Ascending aorta (tissue), 2 donors: ENCODE measurements around the gene FAM118B. TPM values are rescaled to one million over a fixed set of nuclear protein-coding genes. Genes with fewer than 3 reads are reported as not detected.

Source experiments
- DNase-seq, 2 donors: peaks; one replicate each; pipeline ENCODE4 v3.0.0-alpha.2; 2019; ENCODE audit warnings: low spot score in 2 of 2
- H3K27ac ChIP-seq, 2 donors: fragments of 200-600 bp; sonication (generic); one replicate each; pipeline ENCODE4 v1.5.1; 2016 to 2017; ENCODE audit warnings: mild to moderate bottlenecking in 1 of 2
- H3K27me3 ChIP-seq: fragments of 200-600 bp; sonication (generic); one replicate; pipeline ENCODE4 v1.5.1; 2017
- H3K36me3 ChIP-seq, 2 donors: fragments of 200-600 bp; sonication (generic); one replicate each; pipeline ENCODE4 v1.5.1; 2016
- H3K4me1 ChIP-seq, 2 donors: fragments of 200-600 bp; sonication (generic); one replicate each; pipeline ENCODE4 v1.5.1; 2016 to 2017; ENCODE audit warnings: mild to moderate bottlenecking in 1 of 2
- H3K4me3 ChIP-seq, 2 donors: fragments of 200-600 bp; sonication (generic); one replicate each; pipeline ENCODE4 v1.5.1; 2016 to 2017; ENCODE audit warnings: mild to moderate bottlenecking in 1 of 2
- H3K9me3 ChIP-seq, 2 donors: fragments of 200-600 bp; sonication (generic); one replicate each; pipeline ENCODE4 v1.5.1; 2016
- intact Hi-C: fragments of 100-400 bp; cut with DNase I; formaldehyde crosslinking; loops from one replicate; pipeline ENCODE4 v1.15.1; 2023
- total RNA-seq: library from RNA; depleted of rRNA; stranded (reverse); fragments of >200 nt; gene quantifications from one replicate; pipeline ENCODE4 v1.1.0, GENCODE V29; 2016
- TF ChIP-seq, protein P1 (sequence below), 3 experiments: fragments of 200-600 bp in 2 of 3; fragments of 450-650 bp in 1 of 3; sonication (generic) in 2 of 3; IDR thresholded peaks; one replicate each; pipeline ENCODE4 v1.5.1; 2016 to 2019; ENCODE audit warnings: antibody characterized with exemption in 3 of 3, mild to moderate bottlenecking in 1 of 3, moderate library complexity in 1 of 3

FAM118B gene
- total RNA-seq, 1 donor from 2014 or later: 14.0 TPM

DNA sequence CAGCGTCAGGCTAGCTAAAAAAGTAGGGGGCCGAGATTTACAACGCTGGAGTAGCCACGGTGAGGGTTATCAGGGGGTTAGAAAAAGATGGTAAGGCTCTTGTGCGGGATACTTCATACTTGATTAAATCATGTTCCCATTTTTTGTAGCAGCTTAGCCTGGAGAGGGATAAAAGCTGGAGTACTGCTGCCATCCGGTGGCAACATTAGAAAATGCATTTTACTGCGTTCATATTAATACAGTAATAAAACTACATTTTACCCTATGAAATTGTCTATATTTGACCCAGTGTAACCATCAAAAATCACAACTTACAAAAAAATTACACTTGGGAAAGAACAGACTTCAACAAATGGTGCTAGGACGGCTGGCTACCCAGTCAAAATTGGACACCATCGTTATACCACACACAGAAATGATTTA lies 17.4 kb upstream of the FAM118B start:
- Histone ChIP-seq H3K4me3 (no peak overlapping the region), H3K9me3 (no peaks in the 10 kb centered on the region), H3K27ac (no peak overlapping the region), H3K27me3 (no peaks in the 10 kb centered on the region), H3K4me1 (no peaks in the 10 kb centered on the region), H3K36me3 (peaks cover 19 to 48% of the 10 kb centered on the region in 2 donors)
- TF ChIP-seq, protein P1, sequence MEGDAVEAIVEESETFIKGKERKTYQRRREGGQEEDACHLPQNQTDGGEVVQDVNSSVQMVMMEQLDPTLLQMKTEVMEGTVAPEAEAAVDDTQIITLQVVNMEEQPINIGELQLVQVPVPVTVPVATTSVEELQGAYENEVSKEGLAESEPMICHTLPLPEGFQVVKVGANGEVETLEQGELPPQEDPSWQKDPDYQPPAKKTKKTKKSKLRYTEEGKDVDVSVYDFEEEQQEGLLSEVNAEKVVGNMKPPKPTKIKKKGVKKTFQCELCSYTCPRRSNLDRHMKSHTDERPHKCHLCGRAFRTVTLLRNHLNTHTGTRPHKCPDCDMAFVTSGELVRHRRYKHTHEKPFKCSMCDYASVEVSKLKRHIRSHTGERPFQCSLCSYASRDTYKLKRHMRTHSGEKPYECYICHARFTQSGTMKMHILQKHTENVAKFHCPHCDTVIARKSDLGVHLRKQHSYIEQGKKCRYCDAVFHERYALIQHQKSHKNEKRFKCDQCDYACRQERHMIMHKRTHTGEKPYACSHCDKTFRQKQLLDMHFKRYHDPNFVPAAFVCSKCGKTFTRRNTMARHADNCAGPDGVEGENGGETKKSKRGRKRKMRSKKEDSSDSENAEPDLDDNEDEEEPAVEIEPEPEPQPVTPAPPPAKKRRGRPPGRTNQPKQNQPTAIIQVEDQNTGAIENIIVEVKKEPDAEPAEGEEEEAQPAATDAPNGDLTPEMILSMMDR (IDR thresholded peaks at IDR 0.05): peak; percentile 57 to 74 (median 61)
- intact Hi-C loops: loop anchor here (1.0 to 5.0 kb wide), 2 partner anchors 252 to 271 kb away; no protein-coding TSS in a partner anchor
- no peak for DNase-seq

GRCh38 chr11:126195119-126195518 lies 16.5 kb upstream of the FAM118B start:
- Histone ChIP-seq H3K27me3 (no peaks in the 10 kb centered on the region), H3K27ac (no peak overlapping the region), H3K9me3 (no peaks in the 10 kb centered on the region), H3K4me1 (no peaks in the 10 kb centered on the region), H3K4me3 (no peak overlapping the region), H3K36me3 (peaks cover 23 to 56% of the 10 kb centered on the region in 2 donors)
- DNase-seq: no peak
- TF ChIP-seq, protein P1 (IDR thresholded peaks at IDR 0.05): no peak
- intact Hi-C loops: no loop called here

DNA sequence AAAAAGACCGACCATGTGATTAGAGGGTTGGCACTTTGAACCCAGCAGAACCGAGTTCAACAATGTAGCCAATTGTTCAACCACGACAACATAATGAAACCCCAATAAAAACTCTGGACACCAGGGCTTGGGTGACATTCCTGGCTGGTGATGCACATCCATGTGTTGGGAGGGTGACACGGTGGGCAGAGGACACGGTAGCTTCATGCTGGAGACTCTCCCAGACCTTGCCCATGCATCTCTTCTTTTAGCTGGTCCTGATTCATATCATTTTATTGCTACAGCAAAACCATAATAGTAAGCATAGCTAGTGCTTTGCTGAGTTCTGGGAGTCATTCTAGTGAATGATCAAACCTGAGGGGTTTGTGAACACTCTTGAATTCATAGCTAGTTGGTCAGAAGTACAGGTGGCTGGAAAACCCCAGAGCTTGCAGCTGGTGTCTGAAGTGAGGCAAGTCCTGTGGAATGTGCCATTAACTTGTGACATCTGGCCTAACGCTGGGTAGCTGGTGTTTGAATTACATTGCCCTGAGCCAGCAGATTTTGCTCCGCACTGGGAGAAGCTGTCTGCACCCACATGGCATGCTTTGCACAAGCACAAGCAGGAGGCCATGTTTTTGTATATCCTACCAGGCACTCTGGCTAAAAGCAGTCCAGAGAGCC lies 14.2 kb upstream of the FAM118B start:
- intact Hi-C loops: no loop called here
- Histone ChIP-seq H3K27me3 (no peaks in the 10 kb centered on the region), H3K27ac (no peak overlapping the region), H3K4me3 (no peak overlapping the region), H3K9me3 (no peaks in the 10 kb centered on the region), H3K4me1 (no peaks in the 10 kb centered on the region), H3K36me3 (peaks cover 42 to 78% of the 10 kb centered on the region in 2 donors)
- TF ChIP-seq, protein P1 (IDR thresholded peaks at IDR 0.05): no peak
- no peak for DNase-seq

DNA sequence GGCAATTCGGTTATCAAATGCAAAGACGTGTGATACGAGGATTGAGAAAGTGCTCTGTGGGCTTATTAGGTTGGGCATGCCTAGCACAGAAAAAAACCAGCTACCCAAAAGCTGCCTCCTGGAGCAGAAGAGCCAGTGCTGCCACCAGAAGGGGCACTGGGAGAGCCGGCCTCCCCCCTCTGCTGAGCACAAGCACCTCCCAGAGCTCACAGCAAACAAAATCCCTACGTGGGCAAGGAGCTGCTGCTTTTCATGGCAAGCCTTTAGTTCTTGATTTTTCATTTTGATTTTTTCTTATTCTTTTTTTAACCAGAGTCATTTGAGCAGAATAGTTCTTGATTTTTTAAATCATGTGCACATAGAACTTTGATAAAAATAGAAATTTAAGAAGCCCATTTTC lies 12.9 kb upstream of the FAM118B start:
- TF ChIP-seq, protein P1 (IDR thresholded peaks at IDR 0.05): no peak
- peaks cover 54 to 81% of the 10 kb centered on the region in 2 donors for H3K36me3 ChIP-seq
- intact Hi-C loops: no loop called here

GRCh38 chr11:126202646-126203359 lies 8.8 kb upstream of the FAM118B start:
- no peaks in the 10 kb centered on the region for H3K9me3 ChIP-seq
- no peaks in the 10 kb centered on the region for H3K27me3 ChIP-seq
- intact Hi-C loops: no loop called here
- H3K36me3 ChIP-seq: peaks cover 72 to 84% of the 10 kb centered on the region in 2 donors
- no peak overlapping the region for H3K4me3 ChIP-seq
- no peaks in the 10 kb centered on the region for H3K4me1 ChIP-seq
- TF ChIP-seq, protein P1 (IDR thresholded peaks at IDR 0.05): no peak
- DNase-seq: no peak
- H3K27ac ChIP-seq: no peak overlapping the region

More for the DNA sequence above, 12.9 kb upstream of the FAM118B start:
- Histone ChIP-seq H3K4me3 (no peak overlapping the region), H3K27ac (no peak overlapping the region), H3K4me1 (no peaks in the 10 kb centered on the region), H3K27me3 (no peaks in the 10 kb centered on the region), H3K9me3 (no peaks in the 10 kb centered on the region)
- DNase-seq: no peak
